ENCODE data around the gene ATOH8. TPM values are rescaled to one million over a fixed set of nuclear protein-coding genes. Genes with fewer than 3 reads are reported as not detected.

ATOH8 gene
- total and polyA plus RNA-seq, 2 donors (not counting 1 experiment from before 2014, with no cell fraction given): not detected

DNA sequence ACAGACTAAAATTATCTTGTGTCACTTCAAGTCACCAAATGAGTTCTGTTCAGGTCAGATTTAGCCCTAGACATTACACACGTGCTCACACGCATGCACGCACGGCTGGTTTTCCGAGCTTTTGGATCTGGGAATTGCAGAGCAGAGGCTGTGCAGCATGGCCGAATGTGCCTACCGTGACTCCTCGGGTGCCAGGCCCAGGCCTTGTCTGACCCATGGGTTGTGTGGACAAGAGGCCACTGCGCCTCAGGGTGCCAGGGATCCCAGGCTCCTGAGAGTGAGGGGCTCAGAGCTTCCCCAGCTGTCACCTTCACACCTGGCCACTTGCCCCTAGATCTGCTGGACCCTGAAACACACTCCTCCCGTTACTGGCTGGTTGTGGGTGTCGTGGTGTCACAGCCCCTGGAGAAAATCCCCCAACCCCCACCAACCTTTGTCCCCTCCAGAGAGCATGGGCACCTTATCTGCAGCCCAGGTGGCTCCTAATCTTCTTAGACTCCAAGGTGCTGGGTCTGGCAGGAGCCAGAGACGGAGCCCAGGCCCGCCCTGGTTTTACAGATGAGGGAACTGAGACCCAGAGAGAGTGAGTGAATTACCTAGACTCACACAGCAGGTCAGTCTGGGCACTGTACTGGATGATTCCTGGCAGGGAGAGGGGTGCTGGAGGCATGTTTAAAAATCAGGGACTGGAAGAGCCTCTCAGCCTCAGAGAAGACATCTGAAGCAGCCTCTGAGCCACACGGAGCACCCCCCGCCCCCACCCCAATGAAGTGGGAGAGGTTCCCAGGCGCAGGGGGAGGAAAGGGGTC lies 56.8 kb downstream of the ATOH8 start:
- 88% methylated on average over 15 of the region's 16 CpGs for WGBS (ENCODE audit: insufficient coverage)
- ChIA-PET POLR2A (no interaction called here), CTCF (interaction anchor here (1.4 to 6.9 kb wide), 2 partner anchors 13 to 81 kb away, joined by 3 to 119 read pairs; no protein-coding TSS in a partner anchor)
- H3K79me2 ChIP-seq (ENCODE audit: control insufficient read depth, insufficient read depth, low read length): no peaks in the 10 kb centered on the region
- H3K27ac ChIP-seq (ENCODE audit: low read length in 2 of 2): no peak overlapping the region
- H3K4me1 ChIP-seq (ENCODE audit: control insufficient read depth in 2 of 2, insufficient read depth in 2 of 2, low read length in 2 of 2): no peaks in the 10 kb centered on the region
- TF ChIP-seq, protein P1, sequence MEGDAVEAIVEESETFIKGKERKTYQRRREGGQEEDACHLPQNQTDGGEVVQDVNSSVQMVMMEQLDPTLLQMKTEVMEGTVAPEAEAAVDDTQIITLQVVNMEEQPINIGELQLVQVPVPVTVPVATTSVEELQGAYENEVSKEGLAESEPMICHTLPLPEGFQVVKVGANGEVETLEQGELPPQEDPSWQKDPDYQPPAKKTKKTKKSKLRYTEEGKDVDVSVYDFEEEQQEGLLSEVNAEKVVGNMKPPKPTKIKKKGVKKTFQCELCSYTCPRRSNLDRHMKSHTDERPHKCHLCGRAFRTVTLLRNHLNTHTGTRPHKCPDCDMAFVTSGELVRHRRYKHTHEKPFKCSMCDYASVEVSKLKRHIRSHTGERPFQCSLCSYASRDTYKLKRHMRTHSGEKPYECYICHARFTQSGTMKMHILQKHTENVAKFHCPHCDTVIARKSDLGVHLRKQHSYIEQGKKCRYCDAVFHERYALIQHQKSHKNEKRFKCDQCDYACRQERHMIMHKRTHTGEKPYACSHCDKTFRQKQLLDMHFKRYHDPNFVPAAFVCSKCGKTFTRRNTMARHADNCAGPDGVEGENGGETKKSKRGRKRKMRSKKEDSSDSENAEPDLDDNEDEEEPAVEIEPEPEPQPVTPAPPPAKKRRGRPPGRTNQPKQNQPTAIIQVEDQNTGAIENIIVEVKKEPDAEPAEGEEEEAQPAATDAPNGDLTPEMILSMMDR (IDR thresholded peaks at IDR 0.05): no peak
- no peak for TF ChIP-seq EZH2 (IDR thresholded peaks at IDR 0.05; ENCODE audit: borderline replicate concordance, insufficient read depth, low read depth, low read length, poor library complexity, severe bottlenecking)
- no peaks in the 10 kb centered on the region for H3K9me3 Mint-ChIP-seq (ENCODE audit: insufficient read depth)
- no peaks in the 10 kb centered on the region for H3K36me3 ChIP-seq (replicated peaks in 1 of 2; ENCODE audit: control extremely low read depth in 1 of 2, control insufficient read depth in 1 of 2, extremely low read depth in 1 of 2, insufficient read depth in 2 of 2, low read length in 1 of 2)
- H3K4me1 Mint-ChIP-seq: no peaks in the 10 kb centered on the region
- no peak overlapping the region for H3K4me3 Mint-ChIP-seq
- H3K27me3 ChIP-seq (replicated peaks in 1 of 4; ENCODE audit: control extremely low read depth in 1 of 4, control insufficient read depth in 3 of 4, insufficient read depth in 4 of 4, low read length in 3 of 4): peaks cover 0 to 9% (median 1%) of the 10 kb centered on the region in 4 experiments
- peaks cover 8% of the 10 kb centered on the region for H3K27me3 Mint-ChIP-seq
- H4K20me1 ChIP-seq (ENCODE audit: control insufficient read depth, insufficient read depth, low read length, poor library complexity, severe bottlenecking): no peaks in the 10 kb centered on the region
- DNase-seq: no peak
- ATAC-seq (ENCODE audit: low read depth): no peak
- no peak overlapping the region for H3K27ac Mint-ChIP-seq
- H3K4me2 ChIP-seq (replicated peaks; ENCODE audit: low read depth, low read length, poor library complexity, severe bottlenecking): no peak overlapping the region
- H3K4me3 ChIP-seq (ENCODE audit: control extremely low read depth in 1 of 5, extremely low read depth in 1 of 5, insufficient read depth in 1 of 5, low read depth in 2 of 5, low read length in 4 of 5): no peak overlapping the region
- H3K9me3 ChIP-seq (ENCODE audit: control extremely low read depth in 1 of 3, control insufficient read depth in 2 of 3, insufficient read depth in 1 of 3, low read length in 2 of 3): no peaks in the 10 kb centered on the region
- intact Hi-C loops (cut with micrococcal nuclease): no loop called here
- no peak overlapping the region for H3K9ac ChIP-seq (ENCODE audit: low read length)
- H2AFZ ChIP-seq (ENCODE audit: insufficient read depth, low read depth, low read length, poor library complexity, severe bottlenecking): no peak overlapping the region
